HepG2 (cell line): Measurements from ENCODE around the gene PARP15. TPM values are rescaled to one million over a fixed set of nuclear protein-coding genes. Genes with fewer than 3 reads are reported as not detected.
"Not testable (repeated sequence)": the region's sequence is repeated elsewhere in the genome, so short reads cannot be mapped to it uniquely, and the experiment has no call there.

Experiments
- ATF2 ChIP-seq: sonication (generic); formaldehyde crosslinking; IDR thresholded peaks from 2 replicates; pipeline ENCODE4 v1.4.0; 2020; ENCODE audit warnings: missing genetic modification reagents
- ATF3 ChIP-seq: sonication (generic); formaldehyde crosslinking; IDR thresholded peaks from 2 replicates; pipeline ENCODE4 v1.4.0; 2020; ENCODE audit warnings: missing genetic modification reagents
- CCDC6 ChIP-seq: sonication (generic); formaldehyde crosslinking; IDR thresholded peaks from 2 replicates; pipeline ENCODE4 v1.8.1; 2022; ENCODE audit warnings: mild to moderate bottlenecking, missing genetic modification reagents, moderate library complexity
- CEBPB ChIP-seq: IDR thresholded peaks from 2 replicates; pipeline ENCODE4 v1.6.1; 2011; ENCODE audit warnings: low read depth, low read length, improper control_type of control experiment, borderline replicate concordance
- EED ChIP-seq: sonication (generic); formaldehyde crosslinking; IDR thresholded peaks from 2 replicates; pipeline ENCODE4 v1.5.0; 2020; ENCODE audit warnings: mild to moderate bottlenecking, missing genetic modification reagents
- GABPA ChIP-seq, 2 experiments: IDR thresholded peaks; 2 replicates each; pipeline ENCODE4 v1.6.1; 2011 to 2016; ENCODE audit warnings: low read depth in 2 of 2, low read length in 1 of 2, missing biosample characterization in 1 of 2, missing genetic modification characterization in 1 of 2
- HNF4G ChIP-seq, 2 experiments: sonication (generic) in 1 of 2; formaldehyde crosslinking in 1 of 2; IDR thresholded peaks; 2 replicates each; pipeline versions ENCODE4 v1.4.0 to v1.6.1; 2011 to 2020; ENCODE audit warnings: borderline replicate concordance in 2 of 2, low read depth in 2 of 2, mild to moderate bottlenecking in 2 of 2, low read length in 1 of 2, missing genetic modification reagents in 1 of 2, moderate library complexity in 1 of 2
- KDM3A ChIP-seq: IDR thresholded peaks from 2 replicates; pipeline ENCODE4 v1.6.1; 2018; ENCODE audit warnings: low read depth, missing compliant biosample characterization
- KDM6A ChIP-seq: IDR thresholded peaks from 2 replicates; pipeline ENCODE4 v1.6.1; 2016; ENCODE audit warnings: low read depth
- MAZ ChIP-seq, 2 experiments: sonication (generic) in 1 of 2; formaldehyde crosslinking in 1 of 2; IDR thresholded peaks; 2 replicates each; pipeline versions ENCODE4 v1.5.0 to v1.6.1; 2012 to 2020; ENCODE audit warnings: low read depth in 2 of 2, mild to moderate bottlenecking in 2 of 2, borderline replicate concordance in 1 of 2, improper control_type of control experiment in 1 of 2, low read length in 1 of 2, missing genetic modification reagents in 1 of 2, moderate library complexity in 1 of 2
- MIXL1 ChIP-seq: IDR thresholded peaks from 2 replicates; pipeline ENCODE4 v1.6.1; 2016
- NR2F2 ChIP-seq: IDR thresholded peaks from 2 replicates; pipeline ENCODE4 v1.6.1; 2012; ENCODE audit warnings: low read depth, inconsistent platforms, borderline replicate concordance
- PPARG ChIP-seq: conservative IDR thresholded peaks from 2 replicates; pipeline ENCODE4 v1.6.1; 2016; ENCODE audit warnings: missing biosample characterization, missing genetic modification reagents
- RCOR2 ChIP-seq: IDR thresholded peaks from 2 replicates; pipeline ENCODE4 v1.6.1; 2016; ENCODE audit warnings: missing biosample characterization, missing genetic modification reagents
- RFXANK ChIP-seq: IDR thresholded peaks from 2 replicates; pipeline ENCODE4 v1.6.1; 2016
- SATB2 ChIP-seq: sonication (generic); formaldehyde crosslinking; IDR thresholded peaks from 2 replicates; pipeline ENCODE4 v1.5.0; 2020; ENCODE audit warnings: missing genetic modification reagents
- SMARCE1 ChIP-seq: fragments of 450-650 bp; IDR thresholded peaks from 2 replicates; pipeline ENCODE4 v1.6.1; 2017; ENCODE audit warnings: borderline replicate concordance
- TBX3 ChIP-seq: fragments of 450-650 bp; IDR thresholded peaks from 2 replicates; pipeline ENCODE4 v1.6.1; 2017; ENCODE audit warnings: antibody characterized with exemption, mild to moderate bottlenecking, inconsistent platforms, borderline replicate concordance
- ZBTB3 ChIP-seq: sonication (generic); formaldehyde crosslinking; IDR thresholded peaks from 2 replicates; pipeline ENCODE4 v1.4.0; 2020; ENCODE audit warnings: low read depth, mild to moderate bottlenecking, moderate library complexity, missing genetic modification reagents, borderline replicate concordance
- ZMYM4 ChIP-seq: sonication (generic); formaldehyde crosslinking; IDR thresholded peaks from 2 replicates; pipeline ENCODE4 v1.8.1; 2023; ENCODE audit warnings: mild to moderate bottlenecking, missing genetic modification reagents
- ZNF160 ChIP-seq: sonication (generic); formaldehyde crosslinking; IDR thresholded peaks from 2 replicates; pipeline ENCODE4 v1.8.0; 2022; ENCODE audit warnings: mild to moderate bottlenecking, inconsistent platforms, missing genetic modification reagents
- ZNF292 ChIP-seq: sonication (generic); formaldehyde crosslinking; IDR thresholded peaks from 2 replicates; pipeline ENCODE4 v1.8.1; 2022; ENCODE audit warnings: mild to moderate bottlenecking, low read depth, missing genetic modification reagents, borderline replicate concordance
- ZNF580 ChIP-seq: IDR thresholded peaks from 2 replicates; pipeline ENCODE4 v1.6.1; 2016; ENCODE audit warnings: low read depth, borderline replicate concordance
- ZNF770 ChIP-seq: sonication (generic); formaldehyde crosslinking; IDR thresholded peaks from 2 replicates; pipeline ENCODE4 v1.5.0; 2020; ENCODE audit warnings: mild to moderate bottlenecking, missing genetic modification reagents
- ZNF850 ChIP-seq: sonication (generic); formaldehyde crosslinking; conservative IDR thresholded peaks from 2 replicates; pipeline ENCODE4 v1.9.0; 2021; ENCODE audit warnings: mild to moderate bottlenecking, missing genetic modification reagents
- ZNF878 ChIP-seq: sonication (generic); formaldehyde crosslinking; IDR thresholded peaks from 2 replicates; pipeline ENCODE4 v1.8.1; 2023; ENCODE audit warnings: mild to moderate bottlenecking, missing genetic modification reagents, moderate library complexity
- polyA plus RNA-seq, 8 experiments: library from polyadenylated mRNA; depleted of rRNA in 3 of 8; stranded (reverse) in 7 of 8; unstranded in 1 of 8; fragments of >200 nt; fragmentation: Illumina TruSeq in 4 of 8; extraction: Trizol in 4 of 8; gene quantifications; 2 replicates each; pipeline versions ENCODE4 v1.2.1 to v1.2.3, GENCODE V29; 2011 to 2016; ENCODE audit warnings: low read depth in 4 of 8, missing spikeins in 1 of 8, mixed read lengths in 1 of 8; ENCODE audit not compliant: insufficient read depth in 1 of 8
- total RNA-seq, 5 experiments: library from RNA; depleted of rRNA; stranded (reverse); fragments of >200 nt; fragmentation: Illumina TruSeq; extraction: Trizol; gene quantifications; 2 replicates each; pipeline ENCODE4 v1.2.3, GENCODE V29; 2016; ENCODE audit warnings: low read depth in 1 of 5

Gene PARP15
- total and polyA plus RNA-seq, 2 of the 13 experiments (the other 11 are each of a cell fraction or from before 2014, with no cell fraction given) = 0.02 TPM; not detected in 1

- peak; percentile 79; the same call in 1 of the 2 replicates for TF ChIP-seq ZBTB3 (CRISPR knock-in tag)
- peak; percentile 83 for TF ChIP-seq PPARG (CRISPR knock-in tag)
- TF ChIP-seq ZNF160 = peak; percentile 85; the same call in 1 of the 2 replicates
- not testable (repeated sequence) for TF ChIP-seq MAZ (IDR thresholded peaks at IDR 0.05; ENCODE audit: borderline replicate concordance, low read depth, low read length); GABPA (IDR thresholded peaks at IDR 0.05; ENCODE audit: low read depth, low read length)
- peak; percentile 90 for TF ChIP-seq MAZ (CRISPR knock-in tag; IDR thresholded peaks at IDR 0.05; ENCODE audit: low read depth)
- peak; percentile 68; the same call in 1 of the 2 replicates for TF ChIP-seq HNF4G (IDR thresholded peaks at IDR 0.05; ENCODE audit: borderline replicate concordance, low read depth, low read length)
- TF ChIP-seq HNF4G (CRISPR knock-in tag; IDR thresholded peaks at IDR 0.05; ENCODE audit: borderline replicate concordance, low read depth) = peak; percentile 70; the same call in 1 of the 2 replicates
- TF ChIP-seq EED = peak; percentile 60; the same call in 1 of the 2 replicates
- TF ChIP-seq ZMYM4 = peak; percentile 72
- peak; percentile 87 for TF ChIP-seq NR2F2
- TF ChIP-seq SATB2 = peak; percentile 67; the same call in 1 of the 2 replicates
- peak; percentile 93 for TF ChIP-seq ATF3 (CRISPR knock-in tag)
- peak; percentile 100 for TF ChIP-seq TBX3
- peak; percentile 96 for TF ChIP-seq RCOR2
- peak; percentile 83; the same call in 1 of the 2 replicates for TF ChIP-seq CCDC6 (CRISPR knock-in tag)
- TF ChIP-seq GABPA (CRISPR knock-in tag; IDR thresholded peaks at IDR 0.05; ENCODE audit: low read depth) = peak; percentile 37
- peak; percentile 87; the same call in 1 of the 2 replicates for TF ChIP-seq SMARCE1
- TF ChIP-seq CEBPB = peak; percentile 94
- TF ChIP-seq ZNF770 (CRISPR knock-in tag) = peak; percentile 83
- TF ChIP-seq RFXANK (CRISPR knock-in tag) = 0 out of 2 replicates have a peak, but pooled peaks have one; percentile 63
- peak; percentile 81; the same call in 1 of the 2 replicates for TF ChIP-seq ZNF878 (CRISPR knock-in tag)
- TF ChIP-seq KDM3A (CRISPR knock-in tag) = peak; percentile 89
- 0 out of 2 replicates have a peak, but pooled peaks have one; percentile 75 for TF ChIP-seq ZNF850 (CRISPR knock-in tag)
- TF ChIP-seq MIXL1 (CRISPR knock-in tag) = peak; percentile 91
- peak; percentile 96; the same call in 1 of the 2 replicates for TF ChIP-seq ATF2 (CRISPR knock-in tag)
- TF ChIP-seq ZNF580 (CRISPR knock-in tag) = peak; percentile 54; the same call in 1 of the 2 replicates
- TF ChIP-seq ZNF292 (CRISPR knock-in tag) = peak; percentile 79; the same call in 1 of the 2 replicates
- peak; percentile 75 for TF ChIP-seq KDM6A (CRISPR knock-in tag)
Measured at GRCh38 chr3:122651233-122651907, 73.9 kb downstream of the PARP15 start (continued).
